Astrocyte of the spinal cord (primary cell): ENCODE data around the gene PITPNM2.
"Not testable (repeated sequence)": the region's sequence is repeated elsewhere in the genome, so short reads cannot be mapped to it uniquely, and the experiment has no call there.

Source experiments
- DNase-seq: peaks from one replicate; pipeline ENCODE4 v3.0.0; 2011; ENCODE audit warnings: low read depth, low spot score
- H3K4me3 ChIP-seq: 2 replicates; pipeline ENCODE4 v1.5.1; 2011; ENCODE audit warnings: low read depth, mild to moderate bottlenecking, low read length, moderate library complexity
- CTCF ChIP-seq: IDR thresholded peaks from 2 replicates; pipeline ENCODE4 v1.5.1; 2012; ENCODE audit warnings: low read depth, mild to moderate bottlenecking, low read length, inconsistent platforms
- in situ Hi-C: cut with HindIII; loops from 2 replicates; pipeline ENCODE4 v1.10.0; 2017; ENCODE audit warnings: low sequenced_read_pairs

Gene PITPNM2

GRCh38 chr12:123106640-123107359 is 44.1 kb downstream of the PITPNM2 start:
- DNase-seq: no peak

GRCh38 chr12:123105211-123105826 is 45.6 kb downstream of the PITPNM2 start:
- H3K4me3 ChIP-seq: no peak overlapping the region
- TF ChIP-seq CTCF: no peak
- DNase-seq: peak; percentile 47
- in situ Hi-C loops: no loop called here

More at GRCh38 chr12:123106640-123107359, 44.1 kb downstream of the PITPNM2 start:
- TF ChIP-seq CTCF: no peak
- in situ Hi-C loops: no loop called here
- H3K4me3 ChIP-seq: no peak overlapping the region

GRCh38 chr12:123104809-123105208 is 46.1 kb downstream of the PITPNM2 start:
- no peak for DNase-seq
- no peak overlapping the region for H3K4me3 ChIP-seq
- in situ Hi-C loops: no loop called here
- no peak for TF ChIP-seq CTCF

DNA sequence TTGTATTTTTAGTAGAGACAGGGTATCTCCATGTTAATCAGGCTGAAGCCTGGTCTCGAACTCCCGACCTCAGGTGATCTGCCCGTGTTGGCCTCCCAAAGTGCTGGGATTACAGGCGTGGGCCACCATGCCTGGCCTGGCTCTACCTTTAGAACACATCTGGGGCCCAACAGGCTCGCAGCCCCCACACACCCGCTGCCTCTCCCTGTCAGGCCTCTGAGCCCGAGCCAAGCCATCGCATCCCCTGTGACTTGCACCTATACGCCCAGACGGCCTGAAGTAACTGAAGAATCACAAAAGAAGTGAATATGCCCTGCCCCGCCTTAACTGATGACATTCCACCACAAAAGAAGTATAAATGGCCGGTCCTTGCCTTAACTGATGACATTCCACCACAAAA is 46.8 kb downstream of the PITPNM2 start:
- in situ Hi-C loops, H3K4me3 ChIP-seq, DNase-seq: not testable (repeated sequence)

- no peak for TF ChIP-seq CTCF
These were observed 47.9 kb downstream of the PITPNM2 start for GRCh38 chr12:123102781-123103503.

GRCh38 chr12:123102366-123102765 is 48.5 kb downstream of the PITPNM2 start:
- in situ Hi-C loops: no loop called here
- H3K4me3 ChIP-seq: no peak overlapping the region
- no peak for TF ChIP-seq CTCF
- DNase-seq: no peak

More at GRCh38 chr12:123102781-123103503, 47.9 kb downstream of the PITPNM2 start:
- H3K4me3 ChIP-seq: no peak overlapping the region
- in situ Hi-C loops: no loop called here
- DNase-seq: no peak

- in situ Hi-C loops: no loop called here
- no peak overlapping the region for H3K4me3 ChIP-seq
- DNase-seq: no peak
- no peak for TF ChIP-seq CTCF
These were observed 49.4 kb downstream of the PITPNM2 start for GRCh38 chr12:123101526-123101925.
